GM12878 (cell line): ENCODE measurements around the gene NPB. TPM values are rescaled to one million over a fixed set of nuclear protein-coding genes. Genes with fewer than 3 reads are reported as not detected.

Experiments
- ATAC-seq: fragments of 200-7000 bp; cut with Tn5 transposase; 3 replicates; pipeline ENCODE4 v1.9.1; 2020; ENCODE audit warnings: mild to moderate bottlenecking, moderate library complexity
- BruUV-seq: library from RNA; stranded (reverse); fragments of 400-500 nt; replicated peaks from 2 replicates; lab custom pipeline; 2021; lab: Mats Ljungman, UMichigan
- CTCF ChIA-PET: fragments of 300-600 bp; sonication (Branson Sonifier 250); formaldehyde crosslinking; extraction: SDS; loops from one replicate; lab custom pipeline; 2021; ENCODE audit warnings: inconsistent platforms; lab: Yijun Ruan, JAX
- POLR2A ChIA-PET: fragments of 350-600 bp; formaldehyde crosslinking; extraction: SDS; loops from one replicate; lab custom pipeline; 2021; ENCODE audit warnings: inconsistent platforms; lab: Charles Lee
- RAD21 ChIA-PET: fragments of 300-600 bp; sonication (Branson Sonifier 250); formaldehyde crosslinking; loops from one replicate; lab custom pipeline; 2023; ENCODE audit warnings: antibody characterized with exemption; ENCODE audit not compliant: unreplicated experiment; lab: Charles Lee
- SMC1A ChIA-PET: fragments of 300-600 bp; sonication (Branson Sonifier 250); formaldehyde crosslinking; loops from one replicate; lab custom pipeline; 2023; ENCODE audit not compliant: unreplicated experiment, uncharacterized antibody; lab: Charles Lee
- DNase-seq: peaks from one replicate; pipeline ENCODE4 v3.0.0-alpha.2; 2011; ENCODE audit warnings: low read depth, low spot score
- FAIRE-seq: peaks from 3 replicates; lab custom pipeline; 2011; peaks lifted over from hg19 to GRCh38; lab: Jason Lieb, UNC
- H2AFZ ChIP-seq: 2 replicates; pipeline ENCODE4 v1.6.0; 2011; ENCODE audit warnings: low read depth, low read length, control low read depth; ENCODE audit not compliant: control insufficient read depth
- H3K27ac ChIP-seq: 2 replicates; pipeline ENCODE4 v1.5.1; 2011; ENCODE audit warnings: control low read depth; ENCODE audit not compliant: control insufficient read depth, insufficient read depth
- H3K27me3 ChIP-seq, 2 experiments: replicated peaks in 1 of 2; 2 replicates each; pipeline versions ENCODE4 v1.6.0 to v1.6.1; 2011; ENCODE audit warnings: low read length in 1 of 2; ENCODE audit not compliant: control insufficient read depth in 2 of 2, insufficient read depth in 2 of 2
- H3K36me3 ChIP-seq, 2 experiments: 2 replicates each; pipeline ENCODE4 v1.5.1; 2011; ENCODE audit warnings: low read length in 1 of 2; ENCODE audit not compliant: control insufficient read depth in 2 of 2, insufficient read depth in 2 of 2
- H3K4me1 ChIP-seq: 2 replicates; pipeline ENCODE4 v1.6.1; 2011; ENCODE audit warnings: mild to moderate bottlenecking, low read length, moderate library complexity, mixed read lengths; ENCODE audit not compliant: control insufficient read depth, insufficient read depth
- H3K4me2 ChIP-seq: 2 replicates; pipeline ENCODE4 v1.6.0; 2011; ENCODE audit warnings: control low read depth; ENCODE audit not compliant: control insufficient read depth, insufficient read depth
- H3K4me3 ChIP-seq: fragments of 200-600 bp; sonication (generic); 2 replicates; pipeline ENCODE4 v1.5.1; 2016
- H3K79me2 ChIP-seq: 2 replicates; pipeline ENCODE4 v1.6.0; 2011; ENCODE audit warnings: low read length; ENCODE audit not compliant: control insufficient read depth, insufficient read depth
- H3K9ac ChIP-seq: 2 replicates; pipeline ENCODE4 v1.8.0; 2011; ENCODE audit warnings: low read length, control low read depth, mixed read lengths; ENCODE audit not compliant: control insufficient read depth, insufficient read depth
- H3K9me3 ChIP-seq: replicated peaks from 3 replicates; pipeline ENCODE4 v1.5.1; 2011; ENCODE audit warnings: mild to moderate bottlenecking, low read length; ENCODE audit not compliant: control insufficient read depth, insufficient read depth
- H4K20me1 ChIP-seq: 2 replicates; pipeline ENCODE4 v1.6.0; 2011; ENCODE audit not compliant: control insufficient read depth, insufficient read depth
- ATF7 ChIP-seq: fragments of 450-650 bp; IDR thresholded peaks from 2 replicates; pipeline ENCODE4 v1.6.1; 2016; ENCODE audit warnings: low read depth, mild to moderate bottlenecking
- BCL11A ChIP-seq: IDR thresholded peaks from 2 replicates; pipeline ENCODE4 v1.6.1; 2011; ENCODE audit warnings: low read depth, low read length
- BMI1 ChIP-seq: fragments of 450-650 bp; IDR thresholded peaks from 2 replicates; pipeline ENCODE4 v1.6.1; 2016; ENCODE audit warnings: mild to moderate bottlenecking, moderate library complexity, borderline replicate concordance
- ELK1 ChIP-seq: IDR thresholded peaks from 2 replicates; pipeline ENCODE4 v1.6.1; 2012; ENCODE audit warnings: low read depth, low read length, improper control_type of control experiment
- IKZF1 ChIP-seq: fragments of 450-650 bp; conservative IDR thresholded peaks from 2 replicates; pipeline ENCODE4 v1.6.1; 2017; ENCODE audit warnings: antibody characterized with exemption, mild to moderate bottlenecking
- IRF4 ChIP-seq: IDR thresholded peaks from 2 replicates; pipeline ENCODE4 v1.6.1; 2011; ENCODE audit warnings: low read depth, low read length
- NFYB ChIP-seq: IDR thresholded peaks from 2 replicates; pipeline ENCODE4 v1.6.1; 2011; ENCODE audit warnings: low read depth, mild to moderate bottlenecking, low read length, improper control_type of control experiment, moderate library complexity; ENCODE audit not compliant: insufficient read depth
- NRF1 ChIP-seq: conservative IDR thresholded peaks from 2 replicates; pipeline ENCODE4 v1.6.1; 2011; ENCODE audit warnings: mild to moderate bottlenecking, low read depth, low read length, improper control_type of control experiment
- PAX8 ChIP-seq: fragments of 450-650 bp; IDR thresholded peaks from 2 replicates; pipeline ENCODE4 v1.6.1; 2017; ENCODE audit warnings: mild to moderate bottlenecking, moderate library complexity
- POLR2AphosphoS5 ChIP-seq: IDR thresholded peaks from 2 replicates; pipeline ENCODE4 v1.6.1; 2011; ENCODE audit warnings: mild to moderate bottlenecking, low read length, inconsistent platforms
- WGBS: methylation state at CpG from one replicate; pipeline ENCODE4 v1.1.6; 2016; ENCODE audit warnings: low lambda C conversion rate; ENCODE audit not compliant: insufficient replicate concordance, insufficient coverage; ENCODE audit errors: missing lambda C conversion rate; 5-methylcytosine and 5-hydroxymethylcytosine counted together
- in situ Hi-C: fragments of 300-500 bp; cut with MboI; formaldehyde crosslinking; loops from 9 replicates; pipeline ENCODE4 v1.14.3; 2018; ENCODE audit warnings: mixed read lengths
- intact Hi-C: fragments of 100-400 bp; cut with micrococcal nuclease; formaldehyde crosslinking; loops from one replicate; pipeline ENCODE4 v1.14.2; 2022; ENCODE audit not compliant: unreplicated experiment
- polyA plus RNA-seq, 11 experiments: library from polyadenylated mRNA; depleted of rRNA in 4 of 11; unstranded in 6 of 11; stranded (reverse) in 5 of 11; fragments of >200 nt; fragmentation: Nextera tagmentation in 4 of 11; fragmentation: Illumina TruSeq in 1 of 11; extraction: Ambion mirVana in 4 of 11; extraction: Trizol in 1 of 11; gene quantifications; 1 replicate in 1 of 11; 2 replicates in 10 of 11; pipeline versions ENCODE4 v1.2.1 to v1.2.3, GENCODE V29; 2011 to 2016; ENCODE audit warnings: inconsistent platforms in 2 of 11, missing spikeins in 2 of 11, low read depth in 1 of 11
- total RNA-seq, 4 experiments: library from RNA; depleted of rRNA in 3 of 4; stranded (reverse); fragments of >200 nt in 3 of 4; fragmentation: Illumina TruSeq in 1 of 4; extraction: Trizol in 1 of 4; gene quantifications; 2 replicates each; pipeline versions ENCODE4 v1.2.1 to v1.2.3, GENCODE V29; 2013 to 2021
- TF ChIP-seq, protein P1 (sequence below): fragments of 450-650 bp; IDR thresholded peaks from 2 replicates; pipeline ENCODE4 v1.6.1; 2017; ENCODE audit warnings: mild to moderate bottlenecking, moderate library complexity

Gene NPB
- total and polyA plus RNA-seq, 10 of the 15 experiments (the other 5 are each of a cell fraction or from before 2014, with no cell fraction given): 0.03 to 0.40 (median 0.15) TPM; not detected in 2

DNA sequence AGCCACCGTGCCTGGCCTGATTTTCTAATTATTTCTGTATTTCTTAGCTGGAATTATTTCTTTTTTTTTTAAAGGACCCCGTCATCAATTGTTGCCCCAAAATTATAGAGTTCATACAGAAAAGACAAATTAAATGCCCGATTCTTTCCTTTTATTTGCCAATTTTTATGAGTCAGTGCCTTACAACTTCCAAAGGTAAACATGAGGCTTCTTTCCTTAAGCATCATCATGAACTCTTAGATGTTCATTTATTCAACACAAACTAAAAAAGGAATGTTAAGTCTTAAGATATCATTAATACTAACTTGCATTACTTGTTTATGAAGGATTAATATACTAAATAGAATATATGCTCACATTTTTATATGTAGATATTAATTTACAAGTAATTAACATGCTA, 23.7 kb upstream of the NPB start (continued):
- TF ChIP-seq, protein P1, sequence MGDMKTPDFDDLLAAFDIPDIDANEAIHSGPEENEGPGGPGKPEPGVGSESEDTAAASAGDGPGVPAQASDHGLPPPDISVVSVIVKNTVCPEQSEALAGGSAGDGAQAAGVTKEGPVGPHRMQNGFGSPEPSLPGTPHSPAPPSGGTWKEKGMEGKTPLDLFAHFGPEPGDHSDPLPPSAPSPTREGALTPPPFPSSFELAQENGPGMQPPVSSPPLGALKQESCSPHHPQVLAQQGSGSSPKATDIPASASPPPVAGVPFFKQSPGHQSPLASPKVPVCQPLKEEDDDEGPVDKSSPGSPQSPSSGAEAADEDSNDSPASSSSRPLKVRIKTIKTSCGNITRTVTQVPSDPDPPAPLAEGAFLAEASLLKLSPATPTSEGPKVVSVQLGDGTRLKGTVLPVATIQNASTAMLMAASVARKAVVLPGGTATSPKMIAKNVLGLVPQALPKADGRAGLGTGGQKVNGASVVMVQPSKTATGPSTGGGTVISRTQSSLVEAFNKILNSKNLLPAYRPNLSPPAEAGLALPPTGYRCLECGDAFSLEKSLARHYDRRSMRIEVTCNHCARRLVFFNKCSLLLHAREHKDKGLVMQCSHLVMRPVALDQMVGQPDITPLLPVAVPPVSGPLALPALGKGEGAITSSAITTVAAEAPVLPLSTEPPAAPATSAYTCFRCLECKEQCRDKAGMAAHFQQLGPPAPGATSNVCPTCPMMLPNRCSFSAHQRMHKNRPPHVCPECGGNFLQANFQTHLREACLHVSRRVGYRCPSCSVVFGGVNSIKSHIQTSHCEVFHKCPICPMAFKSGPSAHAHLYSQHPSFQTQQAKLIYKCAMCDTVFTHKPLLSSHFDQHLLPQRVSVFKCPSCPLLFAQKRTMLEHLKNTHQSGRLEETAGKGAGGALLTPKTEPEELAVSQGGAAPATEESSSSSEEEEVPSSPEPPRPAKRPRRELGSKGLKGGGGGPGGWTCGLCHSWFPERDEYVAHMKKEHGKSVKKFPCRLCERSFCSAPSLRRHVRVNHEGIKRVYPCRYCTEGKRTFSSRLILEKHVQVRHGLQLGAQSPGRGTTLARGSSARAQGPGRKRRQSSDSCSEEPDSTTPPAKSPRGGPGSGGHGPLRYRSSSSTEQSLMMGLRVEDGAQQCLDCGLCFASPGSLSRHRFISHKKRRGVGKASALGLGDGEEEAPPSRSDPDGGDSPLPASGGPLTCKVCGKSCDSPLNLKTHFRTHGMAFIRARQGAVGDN: no peak
- TF ChIP-seq NRF1 (no peak), BCL11A (no peak), IKZF1 (no peak), PAX8 (no peak), IRF4 (no peak), BMI1 (no peak), POLR2AphosphoS5 (no peak), ATF7 (no peak), NFYB (no peak)
- TF ChIP-seq, all 136 proteins: peak for 0

DNA sequence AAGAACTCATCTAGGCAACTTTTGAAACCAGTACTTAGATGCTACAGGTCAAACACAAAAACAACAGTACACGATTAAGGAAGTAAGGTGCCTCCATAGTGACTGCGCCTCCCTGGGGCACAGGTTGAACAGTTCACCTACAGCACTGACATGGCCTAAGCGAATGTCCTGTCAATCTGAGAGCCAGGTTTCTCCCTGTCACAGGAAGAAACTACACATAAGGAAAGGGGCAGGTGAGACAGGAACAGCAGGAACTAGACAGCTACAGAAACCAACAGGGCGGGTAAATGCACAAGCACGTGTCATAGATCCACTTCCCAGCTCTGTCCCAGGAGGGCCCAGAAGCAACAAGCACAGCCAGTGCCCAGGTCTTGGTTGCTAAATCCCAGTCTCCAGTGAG, 22.9 kb upstream of the NPB start:
- ChIA-PET RAD21 (no interaction called here), SMC1A (no interaction called here), POLR2A (interaction anchor here (1.0 to 1.3 kb wide), 2 partner anchors 9 to 46 kb away, joined by 3 to 4 read pairs; partner anchors contain the start of gene MCRIP1), CTCF (no interaction called here)
- no TSS peak for BruUV-seq
- no peak overlapping the region for H3K4me2 ChIP-seq
- H4K20me1 ChIP-seq: no peaks in the 10 kb centered on the region
- ATAC-seq (no peak), DNase-seq (no peak), FAIRE-seq (peak; percentile 38)
- WGBS: 66% methylated on average over 5 of the region's 5 CpGs
- intact Hi-C loops (no loop called here), in situ Hi-C loops (no loop called here)
- no peak overlapping the region for H2AFZ ChIP-seq
- no peak for TF ChIP-seq ELK1
- H3K36me3 ChIP-seq: peaks cover 1 to 2% of the 10 kb centered on the region in 2 experiments; a peak in 1 of 4 replicates
- H3K4me3 ChIP-seq: no peak overlapping the region
- no peaks in the 10 kb centered on the region for H3K9me3 ChIP-seq
- no peaks in the 10 kb centered on the region for H3K4me1 ChIP-seq
- no peak overlapping the region for H3K27ac ChIP-seq
- no peaks in the 10 kb centered on the region for H3K27me3 ChIP-seq
- no peaks in the 10 kb centered on the region for H3K79me2 ChIP-seq
- no peak overlapping the region for H3K9ac ChIP-seq
